ENCODE measurements around the gene ADCY3. TPM values are rescaled to one million over a fixed set of nuclear protein-coding genes. Genes with fewer than 3 reads are reported as not detected.

The ADCY3 gene
- polyA plus RNA-seq, 1 of the 3 experiments (the other 2 are of a cell fraction): 53.9 TPM

DNA sequence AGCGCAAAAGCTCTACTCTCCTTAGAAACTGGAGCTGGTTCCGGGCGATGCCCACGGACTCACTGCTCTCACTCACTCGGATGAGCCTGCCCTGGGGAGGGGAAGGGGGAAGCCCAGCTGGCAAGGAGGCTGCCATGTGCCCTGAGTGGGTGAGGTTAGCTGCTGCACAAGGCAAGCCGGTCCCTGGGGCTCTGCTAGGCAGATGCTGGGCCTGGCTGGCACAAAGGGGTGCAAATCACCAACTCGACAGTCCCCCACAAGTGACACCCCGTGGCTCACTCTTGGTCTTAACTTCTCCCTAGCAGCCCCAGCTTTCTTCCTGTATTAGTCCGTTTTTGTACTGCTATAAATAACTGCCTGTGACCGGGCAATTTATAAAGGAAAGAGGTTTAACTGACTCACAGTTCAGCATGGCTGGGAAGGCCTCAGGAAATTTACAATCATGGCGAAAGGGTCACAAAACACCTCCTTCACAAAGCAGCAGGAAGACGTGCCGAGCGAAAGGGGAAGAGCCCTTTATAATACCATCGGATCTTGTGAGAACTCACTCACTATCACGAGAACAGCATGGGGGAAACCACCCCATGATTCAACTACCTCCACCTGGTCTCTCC, 33.2 kb downstream of the ADCY3 start:
- no peak overlapping the region for H3K4me3 ChIP-seq (ENCODE audit: low read depth in 2 of 2, low read length in 1 of 2)
- ChIA-PET CTCF (interaction anchor here (1.0 to 2.1 kb wide), 3 partner anchors 13 to 310 kb away, joined by 3 to 9 read pairs (median 3); no protein-coding TSS in a partner anchor), POLR2A (interaction anchor here (0.6 kb wide), 1 partner anchor 29 kb away, joined by 3 read pairs; no protein-coding TSS in a partner anchor)
- TF ChIP-seq EP300 (IDR thresholded peaks at IDR 0.05; ENCODE audit: borderline replicate concordance in 1 of 2, low read depth in 1 of 2, low read length in 1 of 2): no peak
- TF ChIP-seq, protein P1, sequence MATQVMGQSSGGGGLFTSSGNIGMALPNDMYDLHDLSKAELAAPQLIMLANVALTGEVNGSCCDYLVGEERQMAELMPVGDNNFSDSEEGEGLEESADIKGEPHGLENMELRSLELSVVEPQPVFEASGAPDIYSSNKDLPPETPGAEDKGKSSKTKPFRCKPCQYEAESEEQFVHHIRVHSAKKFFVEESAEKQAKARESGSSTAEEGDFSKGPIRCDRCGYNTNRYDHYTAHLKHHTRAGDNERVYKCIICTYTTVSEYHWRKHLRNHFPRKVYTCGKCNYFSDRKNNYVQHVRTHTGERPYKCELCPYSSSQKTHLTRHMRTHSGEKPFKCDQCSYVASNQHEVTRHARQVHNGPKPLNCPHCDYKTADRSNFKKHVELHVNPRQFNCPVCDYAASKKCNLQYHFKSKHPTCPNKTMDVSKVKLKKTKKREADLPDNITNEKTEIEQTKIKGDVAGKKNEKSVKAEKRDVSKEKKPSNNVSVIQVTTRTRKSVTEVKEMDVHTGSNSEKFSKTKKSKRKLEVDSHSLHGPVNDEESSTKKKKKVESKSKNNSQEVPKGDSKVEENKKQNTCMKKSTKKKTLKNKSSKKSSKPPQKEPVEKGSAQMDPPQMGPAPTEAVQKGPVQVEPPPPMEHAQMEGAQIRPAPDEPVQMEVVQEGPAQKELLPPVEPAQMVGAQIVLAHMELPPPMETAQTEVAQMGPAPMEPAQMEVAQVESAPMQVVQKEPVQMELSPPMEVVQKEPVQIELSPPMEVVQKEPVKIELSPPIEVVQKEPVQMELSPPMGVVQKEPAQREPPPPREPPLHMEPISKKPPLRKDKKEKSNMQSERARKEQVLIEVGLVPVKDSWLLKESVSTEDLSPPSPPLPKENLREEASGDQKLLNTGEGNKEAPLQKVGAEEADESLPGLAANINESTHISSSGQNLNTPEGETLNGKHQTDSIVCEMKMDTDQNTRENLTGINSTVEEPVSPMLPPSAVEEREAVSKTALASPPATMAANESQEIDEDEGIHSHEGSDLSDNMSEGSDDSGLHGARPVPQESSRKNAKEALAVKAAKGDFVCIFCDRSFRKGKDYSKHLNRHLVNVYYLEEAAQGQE (IDR thresholded peaks at IDR 0.05; ENCODE audit: low read depth, low read length): no peak
- TF ChIP-seq NFIC (IDR thresholded peaks at IDR 0.05; ENCODE audit: borderline replicate concordance): no peak
- no peak for TF ChIP-seq TAF1 (IDR thresholded peaks at IDR 0.05; ENCODE audit: borderline replicate concordance, low read depth, low read length)
- TF ChIP-seq, protein P2, sequence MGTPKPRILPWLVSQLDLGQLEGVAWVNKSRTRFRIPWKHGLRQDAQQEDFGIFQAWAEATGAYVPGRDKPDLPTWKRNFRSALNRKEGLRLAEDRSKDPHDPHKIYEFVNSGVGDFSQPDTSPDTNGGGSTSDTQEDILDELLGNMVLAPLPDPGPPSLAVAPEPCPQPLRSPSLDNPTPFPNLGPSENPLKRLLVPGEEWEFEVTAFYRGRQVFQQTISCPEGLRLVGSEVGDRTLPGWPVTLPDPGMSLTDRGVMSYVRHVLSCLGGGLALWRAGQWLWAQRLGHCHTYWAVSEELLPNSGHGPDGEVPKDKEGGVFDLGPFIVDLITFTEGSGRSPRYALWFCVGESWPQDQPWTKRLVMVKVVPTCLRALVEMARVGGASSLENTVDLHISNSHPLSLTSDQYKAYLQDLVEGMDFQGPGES (IDR thresholded peaks at IDR 0.05; ENCODE audit: low read depth, low read length): no peak
- TF ChIP-seq RAD21 (IDR thresholded peaks at IDR 0.05; ENCODE audit: low read length): no peak
- no peak for TF ChIP-seq SMC3 (IDR thresholded peaks at IDR 0.05; ENCODE audit: low read depth, low read length)
- TF ChIP-seq, protein P3, sequence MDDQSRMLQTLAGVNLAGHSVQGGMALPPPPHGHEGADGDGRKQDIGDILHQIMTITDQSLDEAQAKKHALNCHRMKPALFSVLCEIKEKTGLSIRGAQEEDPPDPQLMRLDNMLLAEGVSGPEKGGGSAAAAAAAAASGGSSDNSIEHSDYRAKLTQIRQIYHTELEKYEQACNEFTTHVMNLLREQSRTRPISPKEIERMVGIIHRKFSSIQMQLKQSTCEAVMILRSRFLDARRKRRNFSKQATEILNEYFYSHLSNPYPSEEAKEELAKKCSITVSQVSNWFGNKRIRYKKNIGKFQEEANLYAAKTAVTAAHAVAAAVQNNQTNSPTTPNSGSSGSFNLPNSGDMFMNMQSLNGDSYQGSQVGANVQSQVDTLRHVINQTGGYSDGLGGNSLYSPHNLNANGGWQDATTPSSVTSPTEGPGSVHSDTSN (IDR thresholded peaks at IDR 0.05): no peak
- no peak for TF ChIP-seq ELF1 (IDR thresholded peaks at IDR 0.05)
- no peak for TF ChIP-seq YY1 (IDR thresholded peaks at IDR 0.05; ENCODE audit: low read depth)
- TF ChIP-seq EZH2phosphoT487 (IDR thresholded peaks at IDR 0.05; ENCODE audit: borderline replicate concordance, low read depth): no peak
- no peak for TF ChIP-seq RXRA (IDR thresholded peaks at IDR 0.05; ENCODE audit: borderline replicate concordance, low read depth)
- no peak for TF ChIP-seq RCOR1 (IDR thresholded peaks at IDR 0.05; ENCODE audit: low read length)
- TF ChIP-seq GABPA (IDR thresholded peaks at IDR 0.05; ENCODE audit: low read depth): no peak
- TF ChIP-seq NRF1 (IDR thresholded peaks at IDR 0.05; ENCODE audit: low read depth, low read length): no peak
- TF ChIP-seq, protein P4, sequence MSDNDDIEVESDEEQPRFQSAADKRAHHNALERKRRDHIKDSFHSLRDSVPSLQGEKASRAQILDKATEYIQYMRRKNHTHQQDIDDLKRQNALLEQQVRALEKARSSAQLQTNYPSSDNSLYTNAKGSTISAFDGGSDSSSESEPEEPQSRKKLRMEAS (IDR thresholded peaks at IDR 0.05; ENCODE audit: low read depth): no peak
- TF ChIP-seq, protein P5, sequence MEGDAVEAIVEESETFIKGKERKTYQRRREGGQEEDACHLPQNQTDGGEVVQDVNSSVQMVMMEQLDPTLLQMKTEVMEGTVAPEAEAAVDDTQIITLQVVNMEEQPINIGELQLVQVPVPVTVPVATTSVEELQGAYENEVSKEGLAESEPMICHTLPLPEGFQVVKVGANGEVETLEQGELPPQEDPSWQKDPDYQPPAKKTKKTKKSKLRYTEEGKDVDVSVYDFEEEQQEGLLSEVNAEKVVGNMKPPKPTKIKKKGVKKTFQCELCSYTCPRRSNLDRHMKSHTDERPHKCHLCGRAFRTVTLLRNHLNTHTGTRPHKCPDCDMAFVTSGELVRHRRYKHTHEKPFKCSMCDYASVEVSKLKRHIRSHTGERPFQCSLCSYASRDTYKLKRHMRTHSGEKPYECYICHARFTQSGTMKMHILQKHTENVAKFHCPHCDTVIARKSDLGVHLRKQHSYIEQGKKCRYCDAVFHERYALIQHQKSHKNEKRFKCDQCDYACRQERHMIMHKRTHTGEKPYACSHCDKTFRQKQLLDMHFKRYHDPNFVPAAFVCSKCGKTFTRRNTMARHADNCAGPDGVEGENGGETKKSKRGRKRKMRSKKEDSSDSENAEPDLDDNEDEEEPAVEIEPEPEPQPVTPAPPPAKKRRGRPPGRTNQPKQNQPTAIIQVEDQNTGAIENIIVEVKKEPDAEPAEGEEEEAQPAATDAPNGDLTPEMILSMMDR (IDR thresholded peaks at IDR 0.05): no peak
- H3K36me3 ChIP-seq (replicated peaks in 1 of 2; ENCODE audit: control insufficient read depth in 1 of 2, insufficient read depth in 2 of 2, low read length in 1 of 2): peaks cover 0 to 3% of the 10 kb centered on the region in 2 experiments
- H2AFZ ChIP-seq (ENCODE audit: low read depth): no peak overlapping the region
- no peaks in the 10 kb centered on the region for H3K9me2 ChIP-seq
- no peaks in the 10 kb centered on the region for H4K20me1 ChIP-seq (ENCODE audit: insufficient read depth)
- H3K9ac ChIP-seq: no peak overlapping the region
- no peaks in the 10 kb centered on the region for H3K79me2 ChIP-seq (ENCODE audit: insufficient read depth)
- no peak overlapping the region for H3K4me2 ChIP-seq
- H3K9me3 ChIP-seq: no peaks in the 10 kb centered on the region
- no peaks in the 10 kb centered on the region for H3F3A ChIP-seq (replicated peaks; ENCODE audit: insufficient read depth)
- WGBS (ENCODE audit: low lambda C conversion rate): 87% methylated on average over 16 of the region's 16 CpGs
- no peaks in the 10 kb centered on the region; a peak in 1 of 4 replicates for H3K4me1 ChIP-seq (ENCODE audit: control insufficient read depth in 1 of 2, insufficient read depth in 2 of 2, low read depth in 1 of 2, low read length in 1 of 2)
- H3K27ac ChIP-seq (ENCODE audit: low read depth in 2 of 2, low read length in 1 of 2): no peak overlapping the region
- DNase-seq: no peak
- no peaks in the 10 kb centered on the region for H3K27me3 ChIP-seq (ENCODE audit: insufficient read depth)
